GM12878 (cell line): ENCODE measurements around the gene SANBR. TPM values are rescaled to one million over a fixed set of nuclear protein-coding genes. Genes with fewer than 3 reads are reported as not detected.

ENCODE experiments used
- ATAC-seq: fragments of 200-7000 bp; cut with Tn5 transposase; 3 replicates; pipeline ENCODE4 v1.9.1; 2020; ENCODE audit warnings: mild to moderate bottlenecking, moderate library complexity
- BruUV-seq: library from RNA; stranded (reverse); fragments of 400-500 nt; replicated peaks from 2 replicates; lab custom pipeline; 2021; lab: Mats Ljungman, UMichigan
- CTCF ChIA-PET: fragments of 300-600 bp; sonication (Branson Sonifier 250); formaldehyde crosslinking; extraction: SDS; loops from one replicate; lab custom pipeline; 2021; ENCODE audit warnings: inconsistent platforms; lab: Yijun Ruan, JAX
- POLR2A ChIA-PET: fragments of 350-600 bp; formaldehyde crosslinking; extraction: SDS; loops from one replicate; lab custom pipeline; 2021; ENCODE audit warnings: inconsistent platforms; lab: Charles Lee
- RAD21 ChIA-PET: fragments of 300-600 bp; sonication (Branson Sonifier 250); formaldehyde crosslinking; loops from one replicate; lab custom pipeline; 2023; ENCODE audit warnings: antibody characterized with exemption; ENCODE audit not compliant: unreplicated experiment; lab: Charles Lee
- SMC1A ChIA-PET: fragments of 300-600 bp; sonication (Branson Sonifier 250); formaldehyde crosslinking; loops from one replicate; lab custom pipeline; 2023; ENCODE audit not compliant: unreplicated experiment, uncharacterized antibody; lab: Charles Lee
- DNase-seq: peaks from one replicate; pipeline ENCODE4 v3.0.0-alpha.2; 2011; ENCODE audit warnings: low read depth, low spot score
- FAIRE-seq: peaks from 3 replicates; lab custom pipeline; 2011; peaks lifted over from hg19 to GRCh38; lab: Jason Lieb, UNC
- H2AFZ ChIP-seq: 2 replicates; pipeline ENCODE4 v1.6.0; 2011; ENCODE audit warnings: low read depth, low read length, control low read depth; ENCODE audit not compliant: control insufficient read depth
- H3K27ac ChIP-seq: 2 replicates; pipeline ENCODE4 v1.5.1; 2011; ENCODE audit warnings: control low read depth; ENCODE audit not compliant: control insufficient read depth, insufficient read depth
- H3K27me3 ChIP-seq, 2 experiments: replicated peaks in 1 of 2; 2 replicates each; pipeline versions ENCODE4 v1.6.0 to v1.6.1; 2011; ENCODE audit warnings: low read length in 1 of 2; ENCODE audit not compliant: control insufficient read depth in 2 of 2, insufficient read depth in 2 of 2
- H3K36me3 ChIP-seq, 2 experiments: 2 replicates each; pipeline ENCODE4 v1.5.1; 2011; ENCODE audit warnings: low read length in 1 of 2; ENCODE audit not compliant: control insufficient read depth in 2 of 2, insufficient read depth in 2 of 2
- H3K4me1 ChIP-seq: 2 replicates; pipeline ENCODE4 v1.6.1; 2011; ENCODE audit warnings: mild to moderate bottlenecking, low read length, moderate library complexity, mixed read lengths; ENCODE audit not compliant: control insufficient read depth, insufficient read depth
- H3K4me2 ChIP-seq: 2 replicates; pipeline ENCODE4 v1.6.0; 2011; ENCODE audit warnings: control low read depth; ENCODE audit not compliant: control insufficient read depth, insufficient read depth
- H3K4me3 ChIP-seq: fragments of 200-600 bp; sonication (generic); 2 replicates; pipeline ENCODE4 v1.5.1; 2016
- H3K79me2 ChIP-seq: 2 replicates; pipeline ENCODE4 v1.6.0; 2011; ENCODE audit warnings: low read length; ENCODE audit not compliant: control insufficient read depth, insufficient read depth
- H3K9ac ChIP-seq: 2 replicates; pipeline ENCODE4 v1.8.0; 2011; ENCODE audit warnings: low read length, control low read depth, mixed read lengths; ENCODE audit not compliant: control insufficient read depth, insufficient read depth
- H3K9me3 ChIP-seq: replicated peaks from 3 replicates; pipeline ENCODE4 v1.5.1; 2011; ENCODE audit warnings: mild to moderate bottlenecking, low read length; ENCODE audit not compliant: control insufficient read depth, insufficient read depth
- H4K20me1 ChIP-seq: 2 replicates; pipeline ENCODE4 v1.6.0; 2011; ENCODE audit not compliant: control insufficient read depth, insufficient read depth
- CBFB ChIP-seq: IDR thresholded peaks from 2 replicates; pipeline ENCODE4 v1.6.1; 2016; ENCODE audit warnings: antibody characterized with exemption, low read depth
- CHD2 ChIP-seq: IDR thresholded peaks from 2 replicates; pipeline ENCODE4 v1.6.1; 2011; ENCODE audit warnings: low read depth, low read length, improper control_type of control experiment, borderline replicate concordance
- CREB1 ChIP-seq: IDR thresholded peaks from 2 replicates; pipeline ENCODE4 v1.6.1; 2012; ENCODE audit warnings: low read depth, mild to moderate bottlenecking, inconsistent platforms
- GABPA ChIP-seq: IDR thresholded peaks from 2 replicates; pipeline ENCODE4 v1.6.1; 2014; ENCODE audit warnings: antibody characterized with exemption, low read depth, mild to moderate bottlenecking, inconsistent platforms
- IKZF2 ChIP-seq, 2 experiments: fragments of 450-650 bp; IDR thresholded peaks; 2 replicates each; pipeline ENCODE4 v1.6.1; 2017; ENCODE audit warnings: mild to moderate bottlenecking in 2 of 2, moderate library complexity in 2 of 2
- NFIC ChIP-seq: IDR thresholded peaks from 2 replicates; pipeline ENCODE4 v1.6.1; 2012; ENCODE audit warnings: low read depth, mild to moderate bottlenecking, inconsistent platforms, low read length, moderate library complexity
- NR2C2 ChIP-seq: IDR thresholded peaks from 2 replicates; pipeline ENCODE4 v1.6.1; 2011; ENCODE audit warnings: borderline replicate concordance, low read depth; ENCODE audit not compliant: control insufficient read depth, insufficient read length
- PAX5 ChIP-seq: IDR thresholded peaks from 2 replicates; pipeline ENCODE4 v1.6.1; 2011; ENCODE audit warnings: low read depth, low read length, borderline replicate concordance
- PML ChIP-seq: IDR thresholded peaks from 2 replicates; pipeline ENCODE4 v1.6.1; 2012; ENCODE audit warnings: low read length, inconsistent platforms
- POLR2A ChIP-seq: IDR thresholded peaks from 2 replicates; pipeline ENCODE4 v1.6.1; 2011; ENCODE audit warnings: low read depth, mild to moderate bottlenecking, low read length
- RUNX3 ChIP-seq: IDR thresholded peaks from 2 replicates; pipeline ENCODE4 v1.6.1; 2012; ENCODE audit warnings: low read length, inconsistent platforms
- SPI1 ChIP-seq: IDR thresholded peaks from 2 replicates; pipeline ENCODE4 v1.6.1; 2011; ENCODE audit warnings: low read depth, mild to moderate bottlenecking, low read length, moderate library complexity, borderline replicate concordance; ENCODE audit not compliant: insufficient read depth
- TCF12 ChIP-seq: IDR thresholded peaks from 2 replicates; pipeline ENCODE4 v1.6.1; 2011; ENCODE audit warnings: low read depth, mild to moderate bottlenecking, low read length
- ZBED1 ChIP-seq: IDR thresholded peaks from 2 replicates; pipeline ENCODE4 v1.6.1; 2016; ENCODE audit warnings: borderline replicate concordance
- ZNF384 ChIP-seq: IDR thresholded peaks from 2 replicates; pipeline ENCODE4 v1.6.1; 2012; ENCODE audit warnings: low read depth, mild to moderate bottlenecking, low read length, improper control_type of control experiment, borderline replicate concordance
- ZSCAN29 ChIP-seq: fragments of 450-650 bp; IDR thresholded peaks from 2 replicates; pipeline ENCODE4 v1.6.1; 2017; ENCODE audit warnings: mild to moderate bottlenecking, moderate library complexity
- WGBS: methylation state at CpG from one replicate; pipeline ENCODE4 v1.1.6; 2016; ENCODE audit warnings: low lambda C conversion rate; ENCODE audit not compliant: insufficient replicate concordance, insufficient coverage; ENCODE audit errors: missing lambda C conversion rate; 5-methylcytosine and 5-hydroxymethylcytosine counted together
- in situ Hi-C: fragments of 300-500 bp; cut with MboI; formaldehyde crosslinking; loops from 9 replicates; pipeline ENCODE4 v1.14.3; 2018; ENCODE audit warnings: mixed read lengths
- intact Hi-C: fragments of 100-400 bp; cut with micrococcal nuclease; formaldehyde crosslinking; loops from one replicate; pipeline ENCODE4 v1.14.2; 2022; ENCODE audit not compliant: unreplicated experiment
- polyA plus RNA-seq, 11 experiments: library from polyadenylated mRNA; depleted of rRNA in 4 of 11; unstranded in 6 of 11; stranded (reverse) in 5 of 11; fragments of >200 nt; fragmentation: Nextera tagmentation in 4 of 11; fragmentation: Illumina TruSeq in 1 of 11; extraction: Ambion mirVana in 4 of 11; extraction: Trizol in 1 of 11; gene quantifications; 1 replicate in 1 of 11; 2 replicates in 10 of 11; pipeline versions ENCODE4 v1.2.1 to v1.2.3, GENCODE V29; 2011 to 2016; ENCODE audit warnings: inconsistent platforms in 2 of 11, missing spikeins in 2 of 11, low read depth in 1 of 11
- total RNA-seq, 4 experiments: library from RNA; depleted of rRNA in 3 of 4; stranded (reverse); fragments of >200 nt in 3 of 4; fragmentation: Illumina TruSeq in 1 of 4; extraction: Trizol in 1 of 4; gene quantifications; 2 replicates each; pipeline versions ENCODE4 v1.2.1 to v1.2.3, GENCODE V29; 2013 to 2021
- TF ChIP-seq, protein P1 (sequence below): fragments of 450-650 bp; IDR thresholded peaks from 2 replicates; pipeline ENCODE4 v1.6.1; 2017; ENCODE audit warnings: mild to moderate bottlenecking
- TF ChIP-seq, protein P2 (sequence below): fragments of 450-650 bp; formaldehyde crosslinking; IDR thresholded peaks from 2 replicates; pipeline ENCODE4 v1.5.0; 2022; ENCODE audit warnings: mild to moderate bottlenecking, missing genetic modification characterization

Gene SANBR
- total and polyA plus RNA-seq, 10 of the 15 experiments (the other 5 are each of a cell fraction or from before 2014, with no cell fraction given): 2.2 to 11.0 (median 7.0) TPM

DNA sequence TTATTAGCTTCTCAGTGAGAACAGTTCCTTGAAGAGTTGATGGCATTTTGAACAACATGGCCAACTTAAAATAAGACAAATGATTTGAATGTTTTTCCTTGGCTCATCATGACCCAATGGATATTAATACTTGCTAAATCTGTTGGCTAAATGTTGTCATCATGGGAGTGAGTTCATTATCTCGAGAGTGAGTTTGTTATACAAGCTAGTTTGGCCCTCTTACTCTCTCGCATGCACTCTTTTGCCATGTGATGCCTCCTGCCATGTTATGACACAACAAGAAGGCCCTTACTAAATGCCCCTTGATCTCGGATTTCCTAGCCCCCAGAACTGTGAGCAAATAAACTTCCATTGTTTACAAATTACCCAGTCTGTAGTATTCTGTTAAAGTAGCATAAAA is 22.9 kb upstream of the SANBR start:
- Histone ChIP-seq H3K27me3 (no peaks in the 10 kb centered on the region), H3K36me3 (0 out of 4 replicates have a peak, but pooled peaks cover 0 to 2% of the 10 kb centered on the region in 2 experiments), H3K4me3 (no peak overlapping the region)
- CTCF ChIA-PET: interaction anchor here (1.1 kb wide), 1 partner anchor 11 kb away, joined by 3 read pairs; no protein-coding TSS in a partner anchor
- in situ Hi-C loops: no loop called here
- TF ChIP-seq GABPA (no peak), ZNF384 (no peak), RUNX3 (no peak), ZSCAN29 (no peak), PML (no peak), POLR2A (no peak), IKZF2 (IDR thresholded peaks at IDR 0.05) (no peak), NR2C2 (no peak), TCF12 (no peak), PAX5 (no peak), CREB1 (no peak), ZBED1 (no peak), SPI1 (no peak), CHD2 (no peak), CBFB (no peak), NFIC (no peak)
- TF ChIP-seq, protein P1, sequence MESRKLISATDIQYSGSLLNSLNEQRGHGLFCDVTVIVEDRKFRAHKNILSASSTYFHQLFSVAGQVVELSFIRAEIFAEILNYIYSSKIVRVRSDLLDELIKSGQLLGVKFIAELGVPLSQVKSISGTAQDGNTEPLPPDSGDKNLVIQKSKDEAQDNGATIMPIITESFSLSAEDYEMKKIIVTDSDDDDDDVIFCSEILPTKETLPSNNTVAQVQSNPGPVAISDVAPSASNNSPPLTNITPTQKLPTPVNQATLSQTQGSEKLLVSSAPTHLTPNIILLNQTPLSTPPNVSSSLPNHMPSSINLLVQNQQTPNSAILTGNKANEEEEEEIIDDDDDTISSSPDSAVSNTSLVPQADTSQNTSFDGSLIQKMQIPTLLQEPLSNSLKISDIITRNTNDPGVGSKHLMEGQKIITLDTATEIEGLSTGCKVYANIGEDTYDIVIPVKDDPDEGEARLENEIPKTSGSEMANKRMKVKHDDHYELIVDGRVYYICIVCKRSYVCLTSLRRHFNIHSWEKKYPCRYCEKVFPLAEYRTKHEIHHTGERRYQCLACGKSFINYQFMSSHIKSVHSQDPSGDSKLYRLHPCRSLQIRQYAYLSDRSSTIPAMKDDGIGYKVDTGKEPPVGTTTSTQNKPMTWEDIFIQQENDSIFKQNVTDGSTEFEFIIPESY: no peak
- TF ChIP-seq, protein P2, sequence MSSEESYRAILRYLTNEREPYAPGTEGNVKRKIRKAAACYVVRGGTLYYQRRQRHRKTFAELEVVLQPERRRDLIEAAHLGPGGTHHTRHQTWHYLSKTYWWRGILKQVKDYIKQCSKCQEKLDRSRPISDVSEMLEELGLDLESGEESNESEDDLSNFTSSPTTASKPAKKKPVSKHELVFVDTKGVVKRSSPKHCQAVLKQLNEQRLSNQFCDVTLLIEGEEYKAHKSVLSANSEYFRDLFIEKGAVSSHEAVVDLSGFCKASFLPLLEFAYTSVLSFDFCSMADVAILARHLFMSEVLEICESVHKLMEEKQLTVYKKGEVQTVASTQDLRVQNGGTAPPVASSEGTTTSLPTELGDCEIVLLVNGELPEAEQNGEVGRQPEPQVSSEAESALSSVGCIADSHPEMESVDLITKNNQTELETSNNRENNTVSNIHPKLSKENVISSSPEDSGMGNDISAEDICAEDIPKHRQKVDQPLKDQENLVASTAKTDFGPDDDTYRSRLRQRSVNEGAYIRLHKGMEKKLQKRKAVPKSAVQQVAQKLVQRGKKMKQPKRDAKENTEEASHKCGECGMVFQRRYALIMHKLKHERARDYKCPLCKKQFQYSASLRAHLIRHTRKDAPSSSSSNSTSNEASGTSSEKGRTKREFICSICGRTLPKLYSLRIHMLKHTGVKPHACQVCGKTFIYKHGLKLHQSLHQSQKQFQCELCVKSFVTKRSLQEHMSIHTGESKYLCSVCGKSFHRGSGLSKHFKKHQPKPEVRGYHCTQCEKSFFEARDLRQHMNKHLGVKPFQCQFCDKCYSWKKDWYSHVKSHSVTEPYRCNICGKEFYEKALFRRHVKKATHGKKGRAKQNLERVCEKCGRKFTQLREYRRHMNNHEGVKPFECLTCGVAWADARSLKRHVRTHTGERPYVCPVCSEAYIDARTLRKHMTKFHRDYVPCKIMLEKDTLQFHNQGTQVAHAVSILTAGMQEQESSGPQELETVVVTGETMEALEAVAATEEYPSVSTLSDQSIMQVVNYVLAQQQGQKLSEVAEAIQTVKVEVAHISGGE (CRISPR knock-in tag): no peak
- TF ChIP-seq, all 136 proteins: peak for 0
- RAD21 ChIA-PET: no interaction called here
- WGBS: 94% methylated on average over 3 of the region's 3 CpGs
- SMC1A ChIA-PET: interaction anchor here (1.0 kb wide), 1 partner anchor 24 kb away, joined by 4 read pairs; no protein-coding TSS in a partner anchor
- H3K4me1 ChIP-seq: no peaks in the 10 kb centered on the region; the same call in 1 of the 2 replicates
- no peak overlapping the region for H3K9ac ChIP-seq
- no peak overlapping the region for H3K4me2 ChIP-seq
- ATAC-seq (no peak), FAIRE-seq (no peak), DNase-seq (no peak)
- H3K9me3 ChIP-seq: peaks cover 6% of the 10 kb centered on the region; the same call in 2 of the 3 replicates
- H2AFZ ChIP-seq: no peak overlapping the region
- POLR2A ChIA-PET: no interaction called here
- intact Hi-C loops: no loop called here
- BruUV-seq: no TSS peak
- no peak overlapping the region for H3K27ac ChIP-seq
- H4K20me1 ChIP-seq: no peaks in the 10 kb centered on the region
- H3K79me2 ChIP-seq: no peaks in the 10 kb centered on the region
